Activated gamma-delta T cell (primary cell): ENCODE measurements around the gene ZNF735.
"Not testable (repeated sequence)": the region's sequence is repeated elsewhere in the genome, so short reads cannot be mapped to it uniquely, and the experiment has no call there.

Source experiments
- DNase-seq: peaks from one replicate; lab custom pipeline; 2025; lab: John Stamatoyannopoulos, UW
- total RNA-seq, 2 donors: gene quantifications; one replicate each; lab custom pipeline; 2026; lab: John Stamatoyannopoulos, UW

Gene ZNF735
- total RNA-seq: 0 reads per million in 2 donors

GRCh38 chr7:64206903-64207302 is at the start of gene ZNF735:
TSS of gene ZNF735 (plus strand) at chr7:64207203. CDS start at chr7:64207203, 0 bp downstream.
- no peak for DNase-seq

DNA sequence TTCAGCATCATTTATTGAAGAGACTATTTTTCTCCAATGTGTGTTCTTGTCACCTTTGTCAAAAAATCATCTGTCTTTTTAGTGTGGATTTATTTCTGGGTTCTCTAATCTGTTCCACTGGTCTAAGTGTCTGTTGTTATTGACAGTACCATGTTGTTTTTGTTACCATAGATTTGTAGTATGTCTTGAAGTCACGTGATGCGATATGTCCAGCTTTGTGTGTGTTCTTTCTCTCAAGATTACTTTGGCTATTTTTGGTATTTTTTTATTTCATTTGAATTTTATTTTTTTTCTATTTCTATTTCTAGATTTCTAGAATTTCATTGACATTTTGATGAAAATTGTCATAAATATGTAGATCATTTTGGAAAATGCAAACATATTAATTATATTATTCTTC is 36.0 kb upstream of the ZNF735 start:
- not testable (repeated sequence) for DNase-seq

- DNase-seq: no peak
Observed at GRCh38 chr7:64174328-64174727, 32.7 kb upstream of the ZNF735 start.

DNA sequence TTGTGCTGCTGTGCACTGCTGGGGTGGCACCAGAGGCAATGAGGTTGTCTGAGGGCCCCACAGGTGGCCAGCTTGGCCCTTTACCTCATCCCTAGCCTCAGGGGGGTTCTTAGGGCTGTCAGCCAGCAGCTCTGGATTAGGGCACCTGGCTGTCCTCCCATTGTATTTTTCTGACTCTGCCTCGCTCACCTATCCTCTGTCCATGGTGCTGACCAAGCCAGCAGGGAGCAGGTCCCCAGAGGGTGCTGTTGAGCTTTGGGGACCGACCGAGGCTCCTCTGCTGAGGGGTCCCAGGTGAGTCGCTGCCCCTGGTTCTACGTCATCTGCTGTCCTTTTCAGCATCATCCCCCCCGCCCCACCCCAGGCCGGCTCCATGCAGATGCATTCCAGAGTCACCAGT is 32.1 kb upstream of the ZNF735 start:
- DNase-seq: no peak

GRCh38 chr7:64180989-64181388 is 26.0 kb upstream of the ZNF735 start:
- no peak for DNase-seq

DNA sequence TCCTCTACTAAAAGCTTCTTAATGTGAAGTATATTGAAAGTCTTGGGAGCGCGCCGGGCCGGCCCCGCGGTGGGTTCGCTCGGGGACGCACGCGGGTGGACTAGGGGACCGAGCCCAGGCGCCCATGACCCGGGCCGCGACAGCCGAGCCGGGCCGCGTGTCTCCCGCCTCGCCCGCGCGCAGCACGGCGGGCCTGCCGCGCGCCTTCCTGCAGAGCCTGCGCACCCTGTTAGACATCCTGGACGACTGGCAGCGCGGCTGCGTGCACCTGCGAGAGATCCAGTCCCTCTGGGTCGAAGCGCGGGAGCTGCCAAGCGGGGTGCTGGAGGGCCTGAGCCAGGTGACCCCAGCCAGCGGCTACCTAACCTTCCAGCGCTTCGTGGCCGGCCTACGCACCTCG is 25.4 kb upstream of the ZNF735 start:
- DNase-seq: no peak

- DNase-seq: peak; percentile 10
Observed at GRCh38 chr7:64182036-64182790, 24.8 kb upstream of the ZNF735 start.

DNA sequence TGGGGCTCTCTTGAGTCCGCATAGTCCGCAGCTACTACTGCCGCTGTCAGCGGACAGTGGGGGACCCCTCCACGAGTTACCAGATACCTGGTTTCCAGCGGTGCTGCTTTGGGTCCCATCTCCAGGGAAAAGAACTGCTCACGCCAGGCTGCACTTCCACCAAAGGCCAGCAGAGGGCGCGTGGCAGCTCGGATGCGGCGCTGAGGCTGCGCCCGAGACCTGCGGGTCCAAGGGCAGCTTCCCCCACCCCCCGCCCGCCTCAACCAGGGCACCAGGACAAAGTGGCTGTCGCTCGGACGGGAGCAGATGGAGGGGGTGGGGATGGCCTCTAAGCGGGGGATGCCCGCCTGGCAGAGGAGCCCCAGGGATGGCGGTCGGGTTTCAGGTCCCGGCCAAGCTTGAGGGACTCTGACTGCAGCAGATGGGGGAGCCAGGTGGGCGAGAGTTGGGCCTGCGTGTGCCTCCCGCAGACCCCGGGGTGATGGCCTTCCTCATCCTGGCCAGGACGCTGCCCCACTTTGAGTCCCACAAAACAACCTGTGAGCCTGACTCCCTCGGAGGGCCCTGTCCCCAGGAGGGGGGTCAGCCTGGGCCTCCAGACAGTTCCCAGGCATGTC is 23.8 kb upstream of the ZNF735 start:
- peak; percentile 15 for DNase-seq

DNA sequence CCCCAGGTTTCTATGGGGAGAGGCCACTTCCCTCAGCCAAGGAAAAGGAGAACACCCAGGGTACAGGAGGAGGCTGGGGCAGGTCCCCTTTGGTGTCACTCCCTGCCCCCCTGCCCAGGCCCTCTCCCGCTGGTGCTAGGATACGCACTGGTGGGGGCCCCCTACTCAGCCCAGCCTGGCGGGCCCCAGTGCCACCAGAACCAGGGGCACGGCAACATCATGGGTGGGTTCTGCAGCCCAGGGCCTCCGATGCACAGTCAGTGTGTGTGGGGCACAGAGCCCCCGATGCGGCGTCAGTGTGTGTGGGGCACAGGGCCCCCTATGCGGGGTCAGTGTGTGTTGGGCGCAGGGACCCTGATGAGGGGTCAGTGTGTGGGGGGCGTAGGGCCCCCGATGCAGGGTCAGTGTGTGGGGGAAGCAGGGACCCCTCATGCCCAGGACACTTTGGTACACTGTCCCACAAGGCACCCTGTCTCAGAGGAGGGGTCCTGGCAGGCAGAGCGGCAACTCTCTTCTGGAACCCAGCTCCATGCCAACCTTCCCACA is 23.1 kb upstream of the ZNF735 start:
- DNase-seq: no peak

DNA sequence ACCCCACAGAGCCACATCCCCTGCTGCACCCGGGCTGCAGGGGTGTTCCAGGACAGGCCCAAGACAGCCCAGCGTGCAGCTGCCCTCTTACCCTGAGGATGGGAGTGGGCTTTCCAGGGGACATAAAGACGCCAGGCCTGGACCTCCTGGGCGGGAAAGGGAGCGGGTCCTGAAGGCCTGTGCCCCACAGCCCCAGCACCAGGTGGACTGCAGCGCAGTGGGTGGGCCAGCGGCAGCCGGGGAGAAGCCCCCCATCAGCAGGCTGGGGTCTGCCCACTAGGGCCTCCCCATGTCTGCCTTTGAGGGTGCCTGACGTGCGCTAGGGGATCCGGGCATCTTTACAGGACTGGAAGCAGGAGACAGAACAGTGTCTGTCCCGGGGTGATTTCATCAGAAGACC is 22.6 kb upstream of the ZNF735 start:
- DNase-seq: no peak

- no peak for DNase-seq
Observed at GRCh38 chr7:64187408-64187807, 19.6 kb upstream of the ZNF735 start.

- no peak for DNase-seq
Observed at GRCh38 chr7:64192148-64192704, 14.8 kb upstream of the ZNF735 start.

DNA sequence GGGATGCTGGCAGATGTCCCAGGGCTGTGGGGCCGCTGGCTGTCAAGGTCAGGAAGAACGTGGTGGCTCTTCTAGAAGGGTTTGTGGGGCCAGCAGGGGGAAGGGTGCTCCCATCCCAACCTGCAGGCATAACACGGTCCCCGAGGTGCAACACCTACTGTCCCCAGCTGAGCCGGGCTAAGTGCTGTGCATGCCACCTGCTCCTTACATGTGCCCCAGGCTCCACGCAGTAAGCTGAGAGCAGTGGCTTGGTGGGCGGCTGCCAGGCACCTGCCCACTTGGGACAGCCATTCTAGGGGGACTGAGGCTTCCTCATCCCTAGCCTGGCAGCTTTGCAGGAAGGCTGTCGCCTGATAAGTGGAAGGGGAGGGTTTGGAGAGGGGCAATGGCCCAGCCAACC is 14.2 kb upstream of the ZNF735 start:
- DNase-seq: no peak

DNA sequence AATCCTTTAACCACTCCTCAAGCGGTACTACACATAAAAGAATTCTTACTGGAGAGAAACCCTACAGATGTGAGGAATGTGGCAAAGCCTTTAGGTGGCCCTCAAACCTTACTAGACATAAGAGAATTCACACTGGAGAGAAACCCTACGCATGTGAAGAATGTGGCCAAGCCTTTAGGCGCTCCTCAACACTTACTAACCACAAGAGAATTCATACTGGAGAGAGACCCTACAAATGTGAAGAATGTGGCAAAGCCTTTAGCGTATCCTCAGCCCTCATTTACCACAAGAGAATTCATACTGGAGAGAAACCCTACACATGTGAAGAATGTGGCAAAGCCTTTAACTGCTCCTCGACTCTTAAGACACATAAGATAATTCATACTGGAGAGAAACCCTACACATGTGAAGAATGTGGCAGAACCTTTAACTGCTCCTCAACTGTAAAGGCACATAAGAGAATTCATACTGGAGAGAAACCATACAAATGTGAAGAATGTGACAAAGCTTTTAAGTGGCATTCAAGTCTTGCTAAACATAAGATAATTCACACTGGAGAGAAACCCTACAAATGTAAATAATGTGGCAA is 12.8 kb downstream of the ZNF735 start:
- DNase-seq: not testable (repeated sequence)

GRCh38 chr7:64223366-64223765 is 16.4 kb downstream of the ZNF735 start:
- DNase-seq: no peak

DNA sequence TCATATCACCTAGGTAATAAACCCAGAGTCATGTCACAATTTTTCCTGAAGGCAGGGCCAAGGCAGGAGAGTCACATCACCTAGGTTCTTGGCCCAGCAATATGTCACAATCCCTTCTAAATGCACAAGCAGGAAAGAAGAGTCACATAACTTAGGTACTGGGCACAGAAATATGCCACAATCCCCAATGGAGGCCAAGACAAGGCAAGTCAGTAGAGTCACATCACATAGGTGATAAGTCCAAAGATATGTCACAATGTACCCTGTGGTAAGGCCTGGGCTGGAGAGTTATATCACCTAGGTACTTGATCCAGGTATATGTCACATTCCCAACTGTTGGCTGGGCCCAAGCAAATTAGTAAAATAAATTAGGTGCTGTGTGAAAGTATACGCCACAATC is 21.2 kb downstream of the ZNF735 start, which contains the start of gene ZNF679:
Gene ZNF679, plus strand, starts transcription at position 301 of the 400 bp plus-strand sequence. CDS start 20,644 bp downstream, outside the sequence.
- DNase-seq: not testable (repeated sequence)

DNA sequence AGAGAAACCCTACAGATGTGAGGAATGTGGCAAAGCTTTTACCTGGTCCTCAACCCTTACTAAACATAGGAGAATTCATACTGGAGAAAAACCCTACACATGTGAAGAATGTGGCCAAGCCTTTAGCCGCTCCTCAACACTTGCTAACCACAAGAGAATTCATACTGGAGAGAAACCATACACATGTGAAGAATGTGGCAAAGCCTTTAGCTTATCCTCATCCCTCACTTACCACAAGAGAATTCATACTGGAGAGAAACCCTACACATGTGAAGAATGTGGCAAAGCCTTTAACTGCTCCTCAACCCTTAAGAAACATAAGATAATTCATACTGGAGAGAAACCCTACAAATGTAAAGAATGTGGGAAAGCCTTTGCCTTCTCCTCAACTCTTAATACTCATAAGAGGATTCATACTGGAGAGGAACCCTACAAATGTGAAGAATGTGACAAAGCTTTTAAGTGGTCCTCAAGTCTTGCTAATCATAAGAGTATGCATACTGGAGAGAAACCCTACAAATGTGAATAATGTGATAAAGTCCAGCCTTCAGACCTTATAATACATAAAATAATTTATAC is 59.4 kb downstream of the ZNF735 start:
- DNase-seq: no peak
